ENCODE data around the gene XPO1.
"Not testable (repeated sequence)": the region's sequence is repeated elsewhere in the genome, so short reads cannot be mapped to it uniquely, and the experiment has no call there.

XPO1 gene

DNA sequence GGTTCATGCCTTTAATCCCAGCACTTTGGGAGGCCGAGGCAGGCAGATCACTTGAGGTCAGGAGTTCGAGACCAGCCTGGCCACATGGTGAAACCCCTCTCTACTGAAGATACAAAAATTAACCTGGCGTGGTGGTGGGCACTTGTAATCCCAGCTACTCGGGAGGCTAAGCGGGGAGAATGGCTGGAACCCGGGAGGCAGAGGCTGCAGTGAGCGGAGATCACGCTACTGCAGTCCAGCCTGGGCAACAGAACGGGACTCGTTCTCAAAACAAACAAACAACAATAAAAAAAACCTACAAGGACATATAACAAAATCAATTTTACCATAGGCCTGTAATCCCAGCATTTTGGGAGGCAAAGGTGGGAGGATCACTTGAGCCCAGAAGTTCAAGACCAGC lies 2.0 kb upstream of the XPO1 start:
- DNase-seq (ENCODE audit: low spot score); H2BK120ac ChIP-seq (ENCODE audit: low read depth, low read length); H3K27me3 ChIP-seq (ENCODE audit: control insufficient read depth in 3 of 3, insufficient read depth in 3 of 3, low read depth in 1 of 3, low read length in 3 of 3); H3K27ac ChIP-seq (replicated peaks; ENCODE audit: low read length); H2AFZ ChIP-seq (ENCODE audit: low read length); H3K23ac ChIP-seq (ENCODE audit: low read depth, low read length, poor library complexity); H4K91ac ChIP-seq (ENCODE audit: low read depth, low read length, poor library complexity); H3K4me1 ChIP-seq (ENCODE audit: control insufficient read depth in 2 of 2, insufficient read depth in 1 of 2, low read depth in 1 of 2, low read length in 2 of 2); H2BK12ac ChIP-seq (ENCODE audit: low read length); H4K8ac ChIP-seq (ENCODE audit: low read depth, low read length); H3K18ac ChIP-seq (ENCODE audit: low read length); H3K79me1 ChIP-seq (ENCODE audit: low read depth, low read length); H2BK5ac ChIP-seq (ENCODE audit: low read length); H3K9me3 ChIP-seq (replicated peaks in 1 of 2; ENCODE audit: control insufficient read depth in 2 of 2, insufficient read depth in 1 of 2, low read depth in 1 of 2, low read length in 2 of 2); H3K9ac ChIP-seq (ENCODE audit: low read depth, low read length, poor library complexity); H2AK5ac ChIP-seq (ENCODE audit: low read depth, low read length); H3K36me3 ChIP-seq (replicated peaks in 1 of 2; ENCODE audit: control insufficient read depth in 2 of 2, insufficient read depth in 2 of 2, low read length in 2 of 2); H3K4me3 ChIP-seq (ENCODE audit: low read length in 2 of 2); H2BK15ac ChIP-seq (ENCODE audit: low read length); H3K14ac ChIP-seq (ENCODE audit: low read length); H3K4me2 ChIP-seq (ENCODE audit: insufficient read depth, low read length, poor library complexity, severe bottlenecking); H3K4ac ChIP-seq (ENCODE audit: low read length): not testable (repeated sequence)
- no CpG with 5 or more reads among the region's 10 CpGs for WGBS, 2 donors (ENCODE audit: extremely low coverage in 2 of 2, insufficient read length in 2 of 2, insufficient replicate concordance in 1 of 2)

GRCh38 chr2:61538920-61539520 lies 864 bp upstream of the XPO1 start:
- no peak overlapping the region for H3K23ac ChIP-seq (ENCODE audit: low read depth, low read length, poor library complexity)

GRCh38 chr2:61537950-61538199 lies 281 bp downstream of the XPO1 start:
- peak overlapping the region; percentile 38 for H3K14ac ChIP-seq (ENCODE audit: low read length)
- H3K27me3 ChIP-seq (ENCODE audit: control insufficient read depth in 3 of 3, insufficient read depth in 3 of 3, low read depth in 1 of 3, low read length in 3 of 3), result no peaks in the 10 kb centered on the region
- peak overlapping the region; percentile 100 for H3K23ac ChIP-seq (ENCODE audit: low read depth, low read length, poor library complexity)
- H3K9ac ChIP-seq (ENCODE audit: low read depth, low read length, poor library complexity), result peak overlapping the region; percentile 100
- H4K91ac ChIP-seq (ENCODE audit: low read depth, low read length, poor library complexity), result peak overlapping the region; percentile 92
- H3K79me1 ChIP-seq (ENCODE audit: low read depth, low read length), result no peaks in the 10 kb centered on the region
- H3K27ac ChIP-seq (replicated peaks; ENCODE audit: low read length), result peak overlapping the region; percentile 100
- H3K36me3 ChIP-seq (replicated peaks in 1 of 2; ENCODE audit: control insufficient read depth in 2 of 2, insufficient read depth in 2 of 2, low read length in 2 of 2), result peaks cover 0 to 20% of the 10 kb centered on the region in 2 donors
- H3K4ac ChIP-seq (ENCODE audit: low read length), result peak overlapping the region; percentile 66
- H2BK5ac ChIP-seq (ENCODE audit: low read length), result peak overlapping the region; percentile 100
- peak overlapping the region; percentile 100 for H3K18ac ChIP-seq (ENCODE audit: low read length)
- peak overlapping the region; percentile 31 for H2AFZ ChIP-seq (ENCODE audit: low read length)
- peak overlapping the region; percentile 82 for H4K8ac ChIP-seq (ENCODE audit: low read depth, low read length)
- DNase-seq (ENCODE audit: low spot score), result no peak
- H3K9me3 ChIP-seq (replicated peaks in 1 of 2; ENCODE audit: control insufficient read depth in 2 of 2, insufficient read depth in 1 of 2, low read depth in 1 of 2, low read length in 2 of 2), result no peaks in the 10 kb centered on the region
- H3K4me1 ChIP-seq (ENCODE audit: control insufficient read depth in 2 of 2, insufficient read depth in 1 of 2, low read depth in 1 of 2, low read length in 2 of 2), result peaks cover 0 to 4% of the 10 kb centered on the region in 2 donors
- peak overlapping the region; percentile 45 for H3K4me2 ChIP-seq (ENCODE audit: insufficient read depth, low read length, poor library complexity, severe bottlenecking)
- no peak overlapping the region for H2BK12ac ChIP-seq (ENCODE audit: low read length)
- WGBS, 2 donors (ENCODE audit: extremely low coverage in 2 of 2, insufficient read length in 2 of 2, insufficient replicate concordance in 1 of 2), result no CpG with 5 or more reads among the region's 15 CpGs
- H2BK15ac ChIP-seq (ENCODE audit: low read length), result no peak overlapping the region
- H2AK5ac ChIP-seq (ENCODE audit: low read depth, low read length), result peak overlapping the region; percentile 92
- peak overlapping the region; percentile 97 for H2BK120ac ChIP-seq (ENCODE audit: low read depth, low read length)
- peak overlapping the region; percentile 68 to 99 for H3K4me3 ChIP-seq (ENCODE audit: low read length in 2 of 2)

More at GRCh38 chr2:61538920-61539520, 864 bp upstream of the XPO1 start:
- peaks cover 0 to 4% of the 10 kb centered on the region in 2 donors for H3K4me1 ChIP-seq (ENCODE audit: control insufficient read depth in 2 of 2, insufficient read depth in 1 of 2, low read depth in 1 of 2, low read length in 2 of 2)
- H3K27ac ChIP-seq (replicated peaks; ENCODE audit: low read length), result peak overlapping the region; percentile 83
- no peak overlapping the region for H4K8ac ChIP-seq (ENCODE audit: low read depth, low read length)
- DNase-seq (ENCODE audit: low spot score), result peak; percentile 6
- H3K27me3 ChIP-seq (ENCODE audit: control insufficient read depth in 3 of 3, insufficient read depth in 3 of 3, low read depth in 1 of 3, low read length in 3 of 3), result no peaks in the 10 kb centered on the region
- peak overlapping the region; percentile 68 to 72 for H3K4me3 ChIP-seq (ENCODE audit: low read length in 2 of 2)
- H3K4me2 ChIP-seq (ENCODE audit: insufficient read depth, low read length, poor library complexity, severe bottlenecking), result peak overlapping the region; percentile 52
- no peaks in the 10 kb centered on the region for H3K9me3 ChIP-seq (replicated peaks in 1 of 2; ENCODE audit: control insufficient read depth in 2 of 2, insufficient read depth in 1 of 2, low read depth in 1 of 2, low read length in 2 of 2)
- H3K18ac ChIP-seq (ENCODE audit: low read length), result no peak overlapping the region
- H3K9ac ChIP-seq (ENCODE audit: low read depth, low read length, poor library complexity), result no peak overlapping the region
- no CpG with 5 or more reads among the region's 19 CpGs for WGBS, 2 donors (ENCODE audit: extremely low coverage in 2 of 2, insufficient read length in 2 of 2, insufficient replicate concordance in 1 of 2)
- H2AK5ac ChIP-seq (ENCODE audit: low read depth, low read length), result no peak overlapping the region
- H2BK15ac ChIP-seq (ENCODE audit: low read length), result no peak overlapping the region
- peak overlapping the region; percentile 82 for H2AFZ ChIP-seq (ENCODE audit: low read length)
- no peak overlapping the region for H2BK12ac ChIP-seq (ENCODE audit: low read length)
- no peak overlapping the region for H3K14ac ChIP-seq (ENCODE audit: low read length)
- H3K36me3 ChIP-seq (replicated peaks in 1 of 2; ENCODE audit: control insufficient read depth in 2 of 2, insufficient read depth in 2 of 2, low read length in 2 of 2), result peaks cover 0 to 8% of the 10 kb centered on the region in 2 donors
- no peak overlapping the region for H2BK5ac ChIP-seq (ENCODE audit: low read length)
- no peak overlapping the region for H3K4ac ChIP-seq (ENCODE audit: low read length)
- no peaks in the 10 kb centered on the region for H3K79me1 ChIP-seq (ENCODE audit: low read depth, low read length)
- H4K91ac ChIP-seq (ENCODE audit: low read depth, low read length, poor library complexity), result no peak overlapping the region
- H2BK120ac ChIP-seq (ENCODE audit: low read depth, low read length), result no peak overlapping the region

DNA sequence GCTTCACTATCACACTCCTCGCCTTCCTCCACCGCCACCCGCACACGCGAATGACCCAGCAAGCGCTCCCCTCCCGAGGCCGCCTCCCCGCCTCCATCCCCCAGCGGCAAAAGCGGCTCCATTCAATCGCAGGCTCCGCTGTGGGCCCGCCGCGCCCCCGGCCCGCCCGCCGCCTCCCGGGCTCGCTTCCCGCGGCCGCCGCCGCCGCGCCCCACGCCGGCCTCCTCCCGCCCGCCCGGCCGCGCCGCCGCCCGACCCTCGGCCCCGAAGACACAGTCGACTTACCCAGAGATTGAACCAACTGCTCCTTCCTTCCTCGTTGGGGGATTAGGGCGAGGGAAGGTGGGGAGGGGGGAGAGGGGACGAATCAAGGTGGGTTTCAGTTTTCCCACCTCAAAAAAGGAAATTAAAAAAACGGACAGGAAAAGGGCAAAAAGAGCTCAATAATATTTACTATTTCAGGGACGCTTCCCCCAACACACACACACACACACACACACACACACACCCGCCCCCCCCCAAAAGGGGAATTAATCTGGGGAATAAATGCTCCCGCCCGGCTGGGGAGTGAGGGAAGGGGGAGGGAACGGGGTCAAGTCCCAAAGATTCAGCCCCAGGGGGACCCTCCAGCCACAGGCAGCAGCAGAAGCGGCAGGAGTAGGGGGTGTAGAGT lies 743 bp downstream of the XPO1 start:
- Histone ChIP-seq H3K79me1 (ENCODE audit: low read depth, low read length) (no peaks in the 10 kb centered on the region), H3K4me3 (ENCODE audit: low read length in 2 of 2) (peak overlapping the region; percentile 68 to 99), H2BK15ac (ENCODE audit: low read length) (no peak overlapping the region), H3K23ac (ENCODE audit: low read depth, low read length, poor library complexity) (peak overlapping the region; percentile 100), H2BK5ac (ENCODE audit: low read length) (peak overlapping the region; percentile 100), H2BK120ac (ENCODE audit: low read depth, low read length) (peak overlapping the region; percentile 97), H3K36me3 (replicated peaks in 1 of 2; ENCODE audit: control insufficient read depth in 2 of 2, insufficient read depth in 2 of 2, low read length in 2 of 2) (peaks cover 0 to 24% of the 10 kb centered on the region in 2 donors), H3K9ac (ENCODE audit: low read depth, low read length, poor library complexity) (peak overlapping the region; percentile 100), H3K27me3 (ENCODE audit: control insufficient read depth in 3 of 3, insufficient read depth in 3 of 3, low read depth in 1 of 3, low read length in 3 of 3) (no peaks in the 10 kb centered on the region), H3K4ac (ENCODE audit: low read length) (peak overlapping the region; percentile 66), H3K4me2 (ENCODE audit: insufficient read depth, low read length, poor library complexity, severe bottlenecking) (peak overlapping the region; percentile 45), H3K9me3 (replicated peaks in 1 of 2; ENCODE audit: control insufficient read depth in 2 of 2, insufficient read depth in 1 of 2, low read depth in 1 of 2, low read length in 2 of 2) (peaks cover 0 to 2% of the 10 kb centered on the region in 2 donors), H4K91ac (ENCODE audit: low read depth, low read length, poor library complexity) (no peak overlapping the region), H3K4me1 (ENCODE audit: control insufficient read depth in 2 of 2, insufficient read depth in 1 of 2, low read depth in 1 of 2, low read length in 2 of 2) (peaks cover 0 to 4% of the 10 kb centered on the region in 2 donors), H4K8ac (ENCODE audit: low read depth, low read length) (peak overlapping the region; percentile 82), H2AK5ac (ENCODE audit: low read depth, low read length) (peak overlapping the region; percentile 97), H2BK12ac (ENCODE audit: low read length) (no peak overlapping the region), H3K27ac (replicated peaks; ENCODE audit: low read length) (peak overlapping the region; percentile 100), H3K14ac (ENCODE audit: low read length) (peak overlapping the region; percentile 38), H2AFZ (ENCODE audit: low read length) (peak overlapping the region; percentile 31), H3K18ac (ENCODE audit: low read length) (peak overlapping the region; percentile 100)
- DNase-seq (ENCODE audit: low spot score), result peak; percentile 15
- no CpG with 5 or more reads among the region's 52 CpGs for WGBS, 2 donors (ENCODE audit: extremely low coverage in 2 of 2, insufficient read length in 2 of 2, insufficient replicate concordance in 1 of 2)
